ENCODE measurements around the gene PDE4A. TPM values are rescaled to one million over a fixed set of nuclear protein-coding genes. Genes with fewer than 3 reads are reported as not detected.
"Not testable (repeated sequence)": the region's sequence is repeated elsewhere in the genome, so short reads cannot be mapped to it uniquely, and the experiment has no call there.

Gene PDE4A
- total and polyA plus RNA-seq, 9 donors = 1.2 to 4.0 (median 2.9) TPM

- no peaks in the 10 kb centered on the region for H3K4me1 ChIP-seq (ENCODE audit: control insufficient read depth, insufficient read depth, low read length)
- no peaks in the 10 kb centered on the region for H3K27me3 ChIP-seq (ENCODE audit: control insufficient read depth, insufficient read depth, low read length)
- H3K4me3 ChIP-seq (ENCODE audit: low read length) = no peak overlapping the region
- H3K36me3 ChIP-seq (ENCODE audit: control insufficient read depth, insufficient read depth, low read length) = no peaks in the 10 kb centered on the region
- WGBS (ENCODE audit: insufficient coverage) = 87% methylated on average over 2 of the region's 3 CpGs
- H3K27ac ChIP-seq (ENCODE audit: low read length) = no peak overlapping the region
- no peaks in the 10 kb centered on the region for H3K9me3 ChIP-seq (replicated peaks; ENCODE audit: control insufficient read depth, low read depth, low read length)
- no peak for DNase-seq
Measured at GRCh38 chr19:10442698-10443097, 22.4 kb downstream of the PDE4A start.

- 96% methylated on average over 4 of the region's 7 CpGs for WGBS (ENCODE audit: insufficient coverage)
- Histone ChIP-seq H3K27ac (ENCODE audit: low read length) (no peak overlapping the region), H3K36me3 (ENCODE audit: control insufficient read depth, insufficient read depth, low read length) (no peaks in the 10 kb centered on the region), H3K4me1 (ENCODE audit: control insufficient read depth, insufficient read depth, low read length) (no peaks in the 10 kb centered on the region), H3K9me3 (replicated peaks; ENCODE audit: control insufficient read depth, low read depth, low read length) (no peaks in the 10 kb centered on the region), H3K4me3 (ENCODE audit: low read length) (no peak overlapping the region), H3K27me3 (ENCODE audit: control insufficient read depth, insufficient read depth, low read length) (peaks cover 9% of the 10 kb centered on the region)
- DNase-seq = no peak
Measured at GRCh38 chr19:10449037-10449436, 28.7 kb downstream of the PDE4A start.

DNA sequence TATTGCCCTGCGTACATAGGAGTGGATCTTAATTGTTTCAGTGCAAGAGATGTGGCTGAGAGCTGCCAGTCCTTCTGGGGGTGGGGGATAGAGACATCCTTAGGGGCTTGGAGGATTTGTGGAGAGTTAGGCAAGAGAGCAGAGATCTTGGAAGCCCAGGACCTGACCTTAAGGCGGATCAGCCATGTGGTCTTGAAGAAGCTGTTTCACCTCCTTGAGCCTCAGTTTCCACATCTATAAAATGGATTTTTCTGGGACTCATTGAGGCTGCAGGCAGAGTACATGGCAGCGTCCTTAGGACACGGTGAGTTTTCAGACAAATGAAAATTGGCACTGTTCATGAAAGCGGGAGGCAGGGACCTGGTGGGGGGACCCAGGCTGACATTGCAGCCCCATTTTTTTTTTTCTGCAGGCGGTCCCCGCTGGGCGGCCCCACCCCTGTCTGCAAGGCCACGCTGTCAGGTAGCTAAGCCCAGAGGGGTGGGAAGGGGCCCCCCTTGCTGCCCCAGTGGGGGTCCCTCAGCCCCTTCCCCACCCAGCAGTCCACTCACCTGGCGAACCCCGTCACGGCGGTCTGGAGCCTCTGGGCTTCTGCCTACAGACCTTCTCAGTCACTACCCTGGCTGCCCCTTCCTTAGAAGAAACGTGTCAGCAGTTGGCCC is 30.0 kb downstream of the PDE4A start:
- H3K4me3 ChIP-seq (ENCODE audit: low read length) = no peak overlapping the region
- H3K4me1 ChIP-seq (ENCODE audit: control insufficient read depth, insufficient read depth, low read length) = no peaks in the 10 kb centered on the region
- H3K9me3 ChIP-seq (replicated peaks; ENCODE audit: control insufficient read depth, low read depth, low read length) = no peaks in the 10 kb centered on the region
- no peaks in the 10 kb centered on the region for H3K36me3 ChIP-seq (ENCODE audit: control insufficient read depth, insufficient read depth, low read length)
- WGBS (ENCODE audit: insufficient coverage) = 70% methylated on average over 9 of the region's 14 CpGs
- no peak overlapping the region for H3K27ac ChIP-seq (ENCODE audit: low read length)
- H3K27me3 ChIP-seq (ENCODE audit: control insufficient read depth, insufficient read depth, low read length) = peaks cover 10% of the 10 kb centered on the region
- no peak for DNase-seq

DNA sequence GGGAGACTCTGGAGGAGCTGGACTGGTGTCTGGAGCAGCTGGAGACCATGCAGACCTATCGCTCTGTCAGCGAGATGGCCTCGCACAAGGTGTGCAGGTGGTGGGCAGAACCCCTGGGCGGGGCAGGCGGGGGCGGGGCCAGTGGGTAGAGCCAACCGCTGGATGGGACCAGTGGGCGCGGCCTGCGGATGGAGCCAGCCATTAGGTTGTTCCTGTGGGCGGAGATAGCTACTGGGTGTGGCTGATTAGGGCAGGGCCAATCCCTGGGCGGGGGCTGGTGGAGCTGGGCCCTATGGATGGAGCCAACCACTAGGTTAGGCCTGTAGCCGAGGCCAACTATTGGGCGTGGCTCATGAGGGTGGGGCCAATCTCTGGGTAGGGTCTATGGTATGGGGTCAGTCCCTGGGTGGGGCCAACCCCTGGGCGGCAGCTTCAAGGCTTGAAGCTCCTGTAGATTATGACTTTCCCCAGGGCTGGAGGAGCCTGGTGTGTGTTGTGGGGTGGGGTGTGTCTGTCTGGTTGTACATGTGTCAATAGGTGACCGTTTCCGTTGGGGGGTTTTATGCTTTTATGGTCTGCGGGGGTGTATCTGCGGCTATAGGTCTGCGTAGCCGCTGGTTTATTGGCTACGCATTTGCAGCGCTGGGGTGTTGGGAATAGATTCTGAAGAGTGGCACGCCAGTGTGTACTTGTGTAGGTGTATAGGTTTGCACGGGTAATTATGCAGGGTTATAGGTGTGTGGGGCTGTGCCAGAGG is 30.7 kb downstream of the PDE4A start:
- Histone ChIP-seq H3K4me3 (ENCODE audit: low read length) (no peak overlapping the region), H3K27ac (ENCODE audit: low read length) (no peak overlapping the region), H3K36me3 (ENCODE audit: control insufficient read depth, insufficient read depth, low read length) (no peaks in the 10 kb centered on the region), H3K4me1 (ENCODE audit: control insufficient read depth, insufficient read depth, low read length) (no peaks in the 10 kb centered on the region), H3K9me3 (replicated peaks; ENCODE audit: control insufficient read depth, low read depth, low read length) (no peaks in the 10 kb centered on the region), H3K27me3 (ENCODE audit: control insufficient read depth, insufficient read depth, low read length) (peaks cover 10% of the 10 kb centered on the region)
- 62% methylated on average over 20 of the region's 25 CpGs for WGBS (ENCODE audit: insufficient coverage)
- no peak for DNase-seq

DNA sequence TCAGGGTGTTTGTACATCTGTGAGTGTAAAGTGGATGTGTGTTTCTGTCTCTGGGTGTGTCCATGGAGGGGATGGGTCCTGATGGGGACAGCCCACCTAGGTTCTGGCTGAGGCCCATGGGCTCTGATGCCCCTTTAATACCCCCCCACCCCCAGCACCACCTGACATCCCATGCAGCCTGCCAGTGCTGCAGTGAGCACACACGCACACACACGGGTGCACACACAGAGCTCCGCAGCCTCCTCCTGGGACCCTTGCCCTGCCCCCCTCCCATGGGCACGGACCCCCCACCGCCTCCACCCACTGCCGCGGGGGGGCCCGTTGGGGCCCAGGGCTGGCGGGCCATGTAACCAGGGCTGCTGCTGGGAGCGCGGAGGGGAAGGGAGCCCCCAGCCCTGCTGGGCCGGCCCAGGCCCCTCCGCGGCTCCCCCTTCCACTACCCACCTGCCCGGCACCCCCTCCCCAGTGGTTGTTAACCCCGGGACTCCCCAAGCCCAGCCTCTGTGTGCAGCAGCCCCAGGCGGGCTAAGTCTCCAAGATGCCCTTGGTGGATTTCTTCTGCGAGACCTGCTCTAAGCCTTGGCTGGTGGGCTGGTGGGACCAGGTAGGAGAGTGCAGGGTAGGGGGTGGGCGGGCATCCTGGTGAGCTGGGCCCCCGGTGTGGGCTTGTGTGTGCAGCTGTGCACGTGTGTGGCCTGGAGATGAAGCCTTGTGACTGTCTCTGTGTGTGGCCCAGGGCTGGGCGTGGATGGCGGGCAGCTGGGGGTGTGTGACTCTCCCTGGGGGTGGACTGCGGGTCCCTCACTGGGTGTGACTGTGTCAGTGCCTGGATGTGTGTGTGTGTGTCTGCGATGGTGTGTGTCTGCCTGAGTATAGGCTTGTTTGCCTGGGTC is 32.6 kb downstream of the PDE4A start:
- 19% methylated on average over 22 of the region's 25 CpGs for WGBS (ENCODE audit: insufficient coverage)
- H3K27me3 ChIP-seq (ENCODE audit: control insufficient read depth, insufficient read depth, low read length) = peaks cover 10% of the 10 kb centered on the region
- no peak overlapping the region for H3K4me3 ChIP-seq (ENCODE audit: low read length)
- H3K4me1 ChIP-seq (ENCODE audit: control insufficient read depth, insufficient read depth, low read length) = no peaks in the 10 kb centered on the region
- H3K27ac ChIP-seq (ENCODE audit: low read length) = no peak overlapping the region
- no peak for DNase-seq
- no peaks in the 10 kb centered on the region for H3K9me3 ChIP-seq (replicated peaks; ENCODE audit: control insufficient read depth, low read depth, low read length)
- H3K36me3 ChIP-seq (ENCODE audit: control insufficient read depth, insufficient read depth, low read length) = no peaks in the 10 kb centered on the region

GRCh38 chr19:10453852-10454251 is 33.5 kb downstream of the PDE4A start:
- 83% methylated on average over 2 of the region's 4 CpGs for WGBS (ENCODE audit: insufficient coverage)

GRCh38 chr19:10454267-10454666 is 33.9 kb downstream of the PDE4A start:
- Histone ChIP-seq H3K9me3 (replicated peaks; ENCODE audit: control insufficient read depth, low read depth, low read length) (no peaks in the 10 kb centered on the region), H3K27me3 (ENCODE audit: control insufficient read depth, insufficient read depth, low read length) (peaks cover 10% of the 10 kb centered on the region), H3K36me3 (ENCODE audit: control insufficient read depth, insufficient read depth, low read length) (no peaks in the 10 kb centered on the region), H3K4me1 (ENCODE audit: control insufficient read depth, insufficient read depth, low read length) (no peaks in the 10 kb centered on the region), H3K4me3 (ENCODE audit: low read length) (no peak overlapping the region), H3K27ac (ENCODE audit: low read length) (no peak overlapping the region)
- WGBS (ENCODE audit: insufficient coverage) = no CpG with 5 or more reads among the region's 5 CpGs
- DNase-seq = no peak

More at GRCh38 chr19:10453852-10454251, 33.5 kb downstream of the PDE4A start:
- Histone ChIP-seq H3K27ac (ENCODE audit: low read length) (no peak overlapping the region), H3K36me3 (ENCODE audit: control insufficient read depth, insufficient read depth, low read length) (no peaks in the 10 kb centered on the region), H3K4me1 (ENCODE audit: control insufficient read depth, insufficient read depth, low read length) (no peaks in the 10 kb centered on the region), H3K4me3 (ENCODE audit: low read length) (no peak overlapping the region), H3K9me3 (replicated peaks; ENCODE audit: control insufficient read depth, low read depth, low read length) (no peaks in the 10 kb centered on the region), H3K27me3 (ENCODE audit: control insufficient read depth, insufficient read depth, low read length) (peaks cover 10% of the 10 kb centered on the region)
- no peak for DNase-seq

- not testable (repeated sequence) for H3K27ac ChIP-seq (ENCODE audit: low read length); H3K9me3 ChIP-seq (replicated peaks; ENCODE audit: control insufficient read depth, low read depth, low read length); H3K4me1 ChIP-seq (ENCODE audit: control insufficient read depth, insufficient read depth, low read length); DNase-seq; H3K36me3 ChIP-seq (ENCODE audit: control insufficient read depth, insufficient read depth, low read length); H3K27me3 ChIP-seq (ENCODE audit: control insufficient read depth, insufficient read depth, low read length); H3K4me3 ChIP-seq (ENCODE audit: low read length)
- 75% methylated on average over 6 of the region's 7 CpGs for whole genome bisulfite sequencing (ENCODE audit: insufficient coverage)
Measured at GRCh38 chr19:10458733-10459132, 38.4 kb downstream of the PDE4A start.

DNA sequence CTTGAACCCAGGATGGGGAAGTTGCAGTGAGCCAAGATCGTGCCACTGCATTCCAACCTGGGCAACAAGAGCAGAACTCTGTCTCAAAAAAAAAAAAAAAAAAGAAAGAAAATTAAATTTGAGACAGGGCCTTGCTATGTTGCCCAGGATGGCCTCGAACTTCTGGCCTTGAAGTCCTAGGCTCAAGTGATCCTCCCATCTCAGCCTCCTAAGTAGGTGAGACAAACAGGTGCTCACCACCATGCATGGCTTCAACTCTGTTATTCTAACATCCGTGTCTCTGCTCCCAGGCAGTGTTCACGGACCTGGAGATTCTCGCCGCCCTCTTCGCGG is 40.3 kb downstream of the PDE4A start:
- Histone ChIP-seq H3K4me1 (ENCODE audit: control insufficient read depth, insufficient read depth, low read length) (peaks cover 6% of the 10 kb centered on the region), H3K27ac (ENCODE audit: low read length) (no peak overlapping the region), H3K27me3 (ENCODE audit: control insufficient read depth, insufficient read depth, low read length) (no peaks in the 10 kb centered on the region), H3K36me3 (ENCODE audit: control insufficient read depth, insufficient read depth, low read length) (no peaks in the 10 kb centered on the region), H3K4me3 (ENCODE audit: low read length) (no peak overlapping the region), H3K9me3 (replicated peaks; ENCODE audit: control insufficient read depth, low read depth, low read length) (no peaks in the 10 kb centered on the region)
- DNase-seq = no peak
- 29% methylated on average over 8 of the region's 8 CpGs for WGBS (ENCODE audit: insufficient coverage)

All from muscle of leg (tissue), 11 donors.